Mucosa of descending colon (tissue), 3 donors: ENCODE measurements around the gene UTP11. TPM values are rescaled to one million over a fixed set of nuclear protein-coding genes. Genes with fewer than 3 reads are reported as not detected.
"Not testable (repeated sequence)": the region's sequence is repeated elsewhere in the genome, so short reads cannot be mapped to it uniquely, and the experiment has no call there.

Experiments
- ATAC-seq: fragments of 200-7000 bp; cut with Tn5 transposase; one replicate; pipeline ENCODE4 v1.9.1; 2020; ENCODE audit warnings: mild to moderate bottlenecking, moderate library complexity
- DNase-seq, 3 donors: peaks; one replicate each; pipeline ENCODE4 v3.0.0-alpha.2; 2020
- H3K36me3 ChIP-seq: fragments of 200-600 bp; one replicate; pipeline ENCODE4 v1.8.0; 2021; ENCODE audit warnings: low read depth, mild to moderate bottlenecking
- H3K4me1 ChIP-seq: fragments of 200-600 bp; one replicate; pipeline ENCODE4 v1.8.0; 2021; ENCODE audit warnings: low read depth, mild to moderate bottlenecking
- H3K4me3 ChIP-seq: fragments of 200-600 bp; one replicate; pipeline ENCODE4 v1.8.0; 2021; ENCODE audit warnings: mild to moderate bottlenecking
- H3K9me3 ChIP-seq: fragments of 200-600 bp; one replicate; pipeline ENCODE4 v1.8.0; 2021; ENCODE audit warnings: mild to moderate bottlenecking
- CTCF ChIP-seq: fragments of 200-600 bp; IDR thresholded peaks from one replicate; pipeline ENCODE4 v1.8.0; 2022; ENCODE audit warnings: antibody characterized with exemption, mild to moderate bottlenecking
- intact Hi-C, 2 donors: fragments of 100-400 bp; cut with DNase I in 1 of 2; cut with micrococcal nuclease in 1 of 2; formaldehyde crosslinking; loops; one replicate each; pipeline versions ENCODE4 v1.11.0 to v1.11.1; 2022; cut with DNase I, micrococcal nuclease
- total RNA-seq, 3 donors: library from RNA; stranded (reverse); fragmentation: NEBNext Ultra II Directional in 2 of 3; extraction: Animal tissue kit (Norgen Biotek cat#: 25700) in 2 of 3; gene quantifications; one replicate each; pipeline versions ENCODE4 v1.2.1 to v1.2.4, GENCODE V29; 2021 to 2023
- donor health status: DM: no; HTN: no; CAD: no; lungs with moderate emphysema.
- donor health status: DM: no; HTN: no; CAD: no.
- donor health status: DM: no; HTN: yes; CAD: no.

UTP11 gene
- total RNA-seq, 3 donors from 2014 or later, result 13.7 to 35.7 (median 15.3) TPM

DNA sequence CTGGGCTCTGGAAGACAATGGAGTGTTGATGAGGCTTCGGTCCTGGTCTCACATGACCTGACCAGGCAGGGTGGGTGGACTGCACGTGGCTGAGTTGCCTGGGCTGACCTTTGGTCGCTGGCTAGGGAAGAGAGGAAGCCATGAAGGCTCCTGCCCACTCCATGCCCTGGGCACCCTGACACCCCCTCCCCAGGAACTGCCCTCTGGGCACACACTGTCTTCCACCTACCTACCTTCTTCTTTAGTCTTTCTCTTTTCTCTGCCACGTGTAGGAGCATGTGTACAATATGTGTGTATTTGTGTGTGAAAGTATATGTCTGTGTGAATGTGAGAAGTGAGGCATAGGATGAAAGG, 19.0 kb downstream of the UTP11 start:
- intact Hi-C loops, result no loop called here
- TF ChIP-seq CTCF, result no peak
- Histone ChIP-seq H3K4me1 (peaks cover 13% of the 10 kb centered on the region), H3K9me3 (no peaks in the 10 kb centered on the region), H3K36me3 (no peaks in the 10 kb centered on the region), H3K4me3 (no peak overlapping the region)
- ATAC-seq (no peak), DNase-seq (no peak)

GRCh38 chr1:38032992-38033391, 20.5 kb downstream of the UTP11 start:
- intact Hi-C loops, result not testable (repeated sequence)

DNA sequence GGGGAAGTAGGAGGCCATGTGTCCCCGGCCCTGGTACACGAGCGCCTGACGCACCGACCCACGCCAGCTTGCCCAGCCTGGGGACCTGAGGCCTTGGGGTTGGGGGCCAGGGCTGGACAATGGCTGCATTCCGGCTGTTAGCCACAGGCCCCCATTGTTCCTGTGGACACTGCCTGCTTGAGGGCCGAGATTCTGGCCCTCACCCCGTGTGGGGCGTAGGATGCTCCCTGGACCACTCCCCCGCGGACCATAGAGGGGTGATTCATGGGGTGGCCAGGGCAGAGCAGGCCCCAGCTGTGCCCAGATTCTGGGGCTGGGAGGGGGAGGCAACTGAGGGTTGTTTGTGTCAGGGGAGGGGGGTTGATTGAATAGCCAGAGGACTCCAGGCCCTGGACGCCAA, 22.3 kb downstream of the UTP11 start:
- intact Hi-C loops, result no loop called here
- Histone ChIP-seq H3K36me3 (no peaks in the 10 kb centered on the region), H3K9me3 (no peaks in the 10 kb centered on the region), H3K4me3 (no peak overlapping the region), H3K4me1 (peaks cover 3% of the 10 kb centered on the region)
- ATAC-seq (no peak), DNase-seq (no peak)
- TF ChIP-seq CTCF, result no peak

More at GRCh38 chr1:38032992-38033391, 20.5 kb downstream of the UTP11 start:
- H3K4me1 ChIP-seq, result peaks cover 13% of the 10 kb centered on the region
- H3K36me3 ChIP-seq, DNase-seq, H3K4me3 ChIP-seq, H3K9me3 ChIP-seq, ATAC-seq: not testable (repeated sequence)

DNA sequence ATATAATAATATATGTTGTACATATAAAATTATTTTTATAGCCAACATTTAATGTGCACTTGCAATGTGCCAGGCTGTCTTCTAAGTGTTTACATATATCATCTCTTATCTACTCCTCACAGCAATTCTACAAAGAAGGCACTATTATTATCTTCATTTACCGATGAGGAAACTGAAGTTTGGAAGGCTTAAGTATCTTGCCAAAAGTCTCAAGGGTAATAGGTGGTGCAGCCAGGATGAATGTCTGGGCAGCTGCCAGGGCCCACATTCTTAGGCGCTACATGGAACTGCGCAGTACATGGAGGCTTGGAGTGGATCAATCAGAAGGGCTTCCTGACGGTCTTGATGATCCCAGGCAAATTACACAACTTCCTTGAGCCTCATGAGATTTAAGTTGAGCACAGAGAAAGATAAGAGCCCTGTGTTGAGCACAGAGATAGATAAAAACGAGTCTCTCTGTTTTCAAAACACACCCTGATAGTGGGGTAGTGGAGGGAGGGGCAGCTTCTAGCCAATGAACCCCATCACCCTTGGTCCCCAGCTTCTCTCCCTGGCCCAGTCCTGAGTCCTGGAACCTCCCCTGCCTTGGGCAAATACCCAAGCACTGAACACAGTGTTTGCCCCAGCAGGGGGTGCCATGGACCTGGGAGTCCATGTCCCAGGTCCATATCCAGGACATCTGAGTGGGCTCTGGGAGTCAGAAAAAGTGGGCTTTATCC, 24.8 kb downstream of the UTP11 start:
- Histone ChIP-seq H3K9me3 (no peaks in the 10 kb centered on the region), H3K36me3 (no peaks in the 10 kb centered on the region), H3K4me3 (no peak overlapping the region), H3K4me1 (no peaks in the 10 kb centered on the region)
- intact Hi-C loops, result no loop called here
- peak; percentile 26 for ATAC-seq
- no peak for TF ChIP-seq CTCF
- DNase-seq, result peak in 1 of 3 donors; percentile 35

DNA sequence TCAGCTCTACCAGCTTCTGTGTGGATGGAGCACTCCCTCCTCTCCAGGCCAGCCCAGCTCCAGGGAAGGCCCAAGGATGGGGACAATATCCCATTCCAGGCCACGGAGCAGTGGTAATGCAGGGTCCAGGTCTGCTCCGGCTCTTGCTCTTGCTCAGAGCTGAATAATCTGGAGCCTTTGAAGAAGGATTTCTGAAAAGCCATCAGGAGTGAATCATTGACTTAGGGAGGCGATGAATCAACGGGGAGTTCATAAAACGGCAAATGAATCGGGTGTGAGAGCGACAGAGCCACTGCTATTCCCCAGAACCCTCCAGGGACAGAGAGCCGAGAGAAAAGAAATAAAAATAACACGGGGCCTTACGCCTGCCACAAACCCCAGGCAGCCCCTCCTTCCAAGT, 26.3 kb downstream of the UTP11 start:
- Histone ChIP-seq H3K9me3 (no peaks in the 10 kb centered on the region), H3K4me1 (no peaks in the 10 kb centered on the region), H3K36me3 (no peaks in the 10 kb centered on the region), H3K4me3 (no peak overlapping the region)
- no peak for TF ChIP-seq CTCF
- intact Hi-C loops, result no loop called here
- no peak for DNase-seq
- no peak for ATAC-seq

- intact Hi-C loops, result loop anchor here in 1 of 2 donors (10.0 kb wide), 1 partner anchor 795 kb away; no protein-coding TSS in a partner anchor
- no peak for TF ChIP-seq CTCF
- Histone ChIP-seq H3K9me3 (no peaks in the 10 kb centered on the region), H3K4me1 (no peaks in the 10 kb centered on the region), H3K4me3 (no peak overlapping the region), H3K36me3 (no peaks in the 10 kb centered on the region)
- ATAC-seq, result no peak
- DNase-seq, result no peak
Observed at GRCh38 chr1:38039331-38040088, 27.0 kb downstream of the UTP11 start.
